Measurements from ENCODE around the gene VAMP8.
A peak's percentile ranks its signal among the peaks of the same experiment; 100 is the strongest.
"Not testable (repeated sequence)": the region's sequence is repeated elsewhere in the genome, so short reads cannot be mapped to it uniquely, and the experiment has no call there.

The VAMP8 gene

GRCh38 chr2:85579266-85579935, 2.0 kb downstream of the VAMP8 start:
- DNase-seq (ENCODE audit: low read depth, low spot score) = no peak

GRCh38 chr2:85580206-85580605, 2.8 kb downstream of the VAMP8 start:
- no peak for DNase-seq (ENCODE audit: low read depth, low spot score)

- DNase-seq (ENCODE audit: low read depth, low spot score) = no peak
These were observed 5.1 kb downstream of the VAMP8 start for GRCh38 chr2:85582492-85582891.

- DNase-seq (ENCODE audit: low read depth, low spot score) = no peak
These were observed 6.4 kb downstream of the VAMP8 start for GRCh38 chr2:85583667-85584353.

GRCh38 chr2:85584354-85584856, 7.0 kb downstream of the VAMP8 start, which contains the start of gene VAMP5:
Gene VAMP5, plus strand, starts transcription at chr2:85584431. Its CDS starts 60 bp downstream, at chr2:85584491.
- peak; percentile 73 for DNase-seq (ENCODE audit: low read depth, low spot score)

- peak; percentile 74 for DNase-seq (ENCODE audit: low read depth, low spot score)
These were observed 7.7 kb downstream of the VAMP8 start for GRCh38 chr2:85584857-85585780.

GRCh38 chr2:85585781-85586105, 8.4 kb downstream of the VAMP8 start:
- peak; percentile 85 for DNase-seq (ENCODE audit: low read depth, low spot score)

- DNase-seq (ENCODE audit: low read depth, low spot score) = no peak
These were observed 10.8 kb downstream of the VAMP8 start for GRCh38 chr2:85588236-85588635.

- no peak for DNase-seq (ENCODE audit: low read depth, low spot score)
These were observed 11.3 kb downstream of the VAMP8 start for GRCh38 chr2:85588645-85589044.

- no peak for DNase-seq (ENCODE audit: low read depth, low spot score)
These were observed 11.8 kb downstream of the VAMP8 start for GRCh38 chr2:85589181-85589580.

GRCh38 chr2:85589982-85590791, 12.8 kb downstream of the VAMP8 start:
- DNase-seq (ENCODE audit: low read depth, low spot score) = peak; percentile 97

GRCh38 chr2:85590950-85591349, 13.6 kb downstream of the VAMP8 start:
- no peak for DNase-seq (ENCODE audit: low read depth, low spot score)

- no peak for DNase-seq (ENCODE audit: low read depth, low spot score)
These were observed 14.2 kb downstream of the VAMP8 start for GRCh38 chr2:85591563-85591962.

- DNase-seq (ENCODE audit: low read depth, low spot score) = not testable (repeated sequence)
These were observed 14.9 kb downstream of the VAMP8 start for GRCh38 chr2:85592299-85592698.

- no peak for DNase-seq (ENCODE audit: low read depth, low spot score)
These were observed 15.6 kb downstream of the VAMP8 start for GRCh38 chr2:85593023-85593422.

GRCh38 chr2:85594715-85595300, 17.4 kb downstream of the VAMP8 start:
- no peak for DNase-seq (ENCODE audit: low read depth, low spot score)

GRCh38 chr2:85595301-85596025, 18.1 kb downstream of the VAMP8 start, which contains the start of gene RNF181:
Gene RNF181, plus strand, starts transcription at chr2:85595745. Its CDS starts 19 bp downstream, at chr2:85595764.
- DNase-seq (ENCODE audit: low read depth, low spot score) = peak; percentile 99

- DNase-seq (ENCODE audit: low read depth, low spot score) = peak; percentile 61
These were observed 18.6 kb downstream of the VAMP8 start for GRCh38 chr2:85596026-85596333.

- no peak for DNase-seq (ENCODE audit: low read depth, low spot score)
These were observed 19.2 kb downstream of the VAMP8 start for GRCh38 chr2:85596486-85597143.

GRCh38 chr2:85597241-85597640, 19.9 kb downstream of the VAMP8 start:
- DNase-seq (ENCODE audit: low read depth, low spot score) = no peak
